Natural killer cell (primary cell): ENCODE data around the gene SPRED2. TPM values are rescaled to one million over a fixed set of nuclear protein-coding genes. Genes with fewer than 3 reads are reported as not detected.

Experiments
- ATAC-seq, 3 donors: fragments of 150-1000 bp in 2 of 3; fragments of 200-7000 bp in 1 of 3; cut with Tn5 transposase; 1 replicate in 1 of 3; 2 replicates in 2 of 3; pipeline ENCODE4 v1.10.0; 2021; ENCODE audit warnings: mild to moderate bottlenecking in 2 of 3, moderate library complexity in 2 of 3
- DNase-seq, 2 donors: peaks; one replicate each; pipeline versions ENCODE4 v3.0.0 to v3.0.0-alpha.2; 2013 to 2021; ENCODE audit warnings: mixed read lengths in 1 of 2
- H3K27ac ChIP-seq: one replicate; pipeline ENCODE4 v1.5.1; 2013; ENCODE audit warnings: mild to moderate bottlenecking, low read length
- H3K27me3 ChIP-seq: one replicate; pipeline ENCODE4 v1.6.1; 2013; ENCODE audit warnings: low read length; ENCODE audit not compliant: control insufficient read depth, insufficient read depth
- H3K36me3 ChIP-seq: one replicate; pipeline ENCODE4 v1.6.1; 2013; ENCODE audit warnings: low read length; ENCODE audit not compliant: control insufficient read depth, insufficient read depth
- H3K4me1 ChIP-seq: one replicate; pipeline ENCODE4 v1.6.1; 2013; ENCODE audit warnings: low read length; ENCODE audit not compliant: control insufficient read depth, insufficient read depth
- H3K4me3 ChIP-seq: one replicate; pipeline ENCODE4 v1.5.1; 2013; ENCODE audit warnings: low read length
- H3K9me3 ChIP-seq: one replicate; pipeline ENCODE4 v1.6.1; 2013; ENCODE audit warnings: low read length; ENCODE audit not compliant: control insufficient read depth, insufficient read depth
- H3K27ac Mint-ChIP-seq, 2 donors: one replicate each; pipeline ENCODE4 v1.8.0; 2022; ENCODE audit warnings: mild to moderate bottlenecking in 2 of 2, mixed read lengths in 2 of 2, moderate library complexity in 1 of 2
- H3K27me3 Mint-ChIP-seq, 2 donors: one replicate each; pipeline ENCODE4 v1.8.0; 2022; ENCODE audit warnings: low read depth in 2 of 2, mixed read lengths in 2 of 2
- H3K36me3 Mint-ChIP-seq: one replicate; pipeline ENCODE4 v1.8.0; 2022; ENCODE audit warnings: mixed read lengths
- H3K4me1 Mint-ChIP-seq, 2 donors: one replicate each; pipeline ENCODE4 v1.8.0; 2022; ENCODE audit warnings: mixed read lengths in 2 of 2
- H3K4me3 Mint-ChIP-seq: one replicate; pipeline ENCODE4 v1.8.0; 2022; ENCODE audit warnings: mild to moderate bottlenecking, moderate library complexity, mixed read lengths
- H3K9me3 Mint-ChIP-seq, 2 donors: one replicate each; pipeline ENCODE4 v1.8.0; 2022; ENCODE audit warnings: mixed read lengths in 2 of 2
- whole genome bisulfite sequencing: methylation state at CpG from one replicate; pipeline ENCODE4 v1.1.7; 2013; ENCODE audit warnings: missing lambda C conversion rate; ENCODE audit not compliant: insufficient coverage; 5-methylcytosine and 5-hydroxymethylcytosine counted together
- intact Hi-C: fragments of 100-400 bp; cut with micrococcal nuclease; formaldehyde crosslinking; loops from one replicate; pipeline ENCODE4 v1.14.2; 2022
- total RNA-seq, 4 donors: library from RNA; stranded (reverse); fragments of 120-200 nt in 1 of 4; gene quantifications; one replicate each; pipeline versions ENCODE4 v1.2.3 to v1.2.4, GENCODE V29; 2013 to 2022
- TF ChIP-seq, protein P1 (sequence below): fragments of 200-600 bp; IDR thresholded peaks from one replicate; pipeline ENCODE4 v1.8.0; 2022; ENCODE audit warnings: antibody characterized with exemption

Gene SPRED2
- total RNA-seq, 3 donors from 2014 or later (not counting 1 experiment from before 2014, with no cell fraction given): 3.8 to 8.6 (median 8.3) TPM

DNA sequence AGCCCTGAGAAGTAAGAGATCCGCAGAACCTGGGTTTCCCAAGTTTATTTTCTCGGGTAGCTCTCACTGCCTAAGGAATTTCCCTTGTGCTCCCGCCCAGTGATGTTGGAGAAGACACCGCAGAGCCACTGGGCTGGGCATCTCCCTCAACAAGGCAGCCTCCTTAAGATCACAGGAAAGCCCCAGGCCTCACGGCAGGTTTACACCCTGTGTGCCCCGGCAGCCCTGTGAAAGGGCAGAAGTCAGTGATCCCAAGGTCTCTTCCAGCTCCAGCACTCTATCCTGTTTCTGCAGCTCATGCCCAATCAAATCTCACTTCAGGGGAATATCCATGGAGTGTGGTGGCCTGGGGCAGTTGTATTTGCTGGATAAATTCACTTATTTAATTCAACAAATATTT is 138.3 kb downstream of the SPRED2 start:
- H3K27ac ChIP-seq: no peak overlapping the region
- H3K36me3 ChIP-seq: no peaks in the 10 kb centered on the region
- intact Hi-C loops: no loop called here
- H3K9me3 Mint-ChIP-seq: no peaks in the 10 kb centered on the region
- TF ChIP-seq, protein P1, sequence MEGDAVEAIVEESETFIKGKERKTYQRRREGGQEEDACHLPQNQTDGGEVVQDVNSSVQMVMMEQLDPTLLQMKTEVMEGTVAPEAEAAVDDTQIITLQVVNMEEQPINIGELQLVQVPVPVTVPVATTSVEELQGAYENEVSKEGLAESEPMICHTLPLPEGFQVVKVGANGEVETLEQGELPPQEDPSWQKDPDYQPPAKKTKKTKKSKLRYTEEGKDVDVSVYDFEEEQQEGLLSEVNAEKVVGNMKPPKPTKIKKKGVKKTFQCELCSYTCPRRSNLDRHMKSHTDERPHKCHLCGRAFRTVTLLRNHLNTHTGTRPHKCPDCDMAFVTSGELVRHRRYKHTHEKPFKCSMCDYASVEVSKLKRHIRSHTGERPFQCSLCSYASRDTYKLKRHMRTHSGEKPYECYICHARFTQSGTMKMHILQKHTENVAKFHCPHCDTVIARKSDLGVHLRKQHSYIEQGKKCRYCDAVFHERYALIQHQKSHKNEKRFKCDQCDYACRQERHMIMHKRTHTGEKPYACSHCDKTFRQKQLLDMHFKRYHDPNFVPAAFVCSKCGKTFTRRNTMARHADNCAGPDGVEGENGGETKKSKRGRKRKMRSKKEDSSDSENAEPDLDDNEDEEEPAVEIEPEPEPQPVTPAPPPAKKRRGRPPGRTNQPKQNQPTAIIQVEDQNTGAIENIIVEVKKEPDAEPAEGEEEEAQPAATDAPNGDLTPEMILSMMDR: no peak
- H3K27ac Mint-ChIP-seq: no peak overlapping the region
- peaks cover 7 to 14% of the 10 kb centered on the region in 2 donors for H3K4me1 Mint-ChIP-seq
- no peak for DNase-seq
- peaks cover 32 to 36% of the 10 kb centered on the region in 2 donors for H3K27me3 Mint-ChIP-seq
- no peak for ATAC-seq
- peaks cover 13% of the 10 kb centered on the region for H3K27me3 ChIP-seq
- no peaks in the 10 kb centered on the region for H3K36me3 Mint-ChIP-seq
- no peak overlapping the region for H3K4me3 Mint-ChIP-seq
- 90% methylated on average over 6 of the region's 6 CpGs for WGBS
- peaks cover 5% of the 10 kb centered on the region for H3K4me1 ChIP-seq
- H3K4me3 ChIP-seq: no peak overlapping the region
- H3K9me3 ChIP-seq: no peaks in the 10 kb centered on the region

GRCh38 chr2:65293376-65293775 is 139.0 kb downstream of the SPRED2 start:
- Histone ChIP-seq H3K9me3 (no peaks in the 10 kb centered on the region), H3K4me1 (no peaks in the 10 kb centered on the region), H3K27me3 (peaks cover 12% of the 10 kb centered on the region), H3K36me3 (no peaks in the 10 kb centered on the region), H3K27ac (no peak overlapping the region), H3K4me3 (no peak overlapping the region)
- H3K4me1 Mint-ChIP-seq: peaks cover 5 to 13% of the 10 kb centered on the region in 2 donors
- no peak overlapping the region for H3K4me3 Mint-ChIP-seq
- no peak for DNase-seq
- WGBS: 98% methylated on average over 5 of the region's 5 CpGs
- peaks cover 32 to 35% of the 10 kb centered on the region in 2 donors for H3K27me3 Mint-ChIP-seq
- ATAC-seq: no peak
- TF ChIP-seq, protein P1: no peak
- intact Hi-C loops: no loop called here
- H3K9me3 Mint-ChIP-seq: no peaks in the 10 kb centered on the region
- H3K36me3 Mint-ChIP-seq: no peaks in the 10 kb centered on the region
- no peak overlapping the region for H3K27ac Mint-ChIP-seq

- no peak overlapping the region for H3K27ac ChIP-seq
- H3K9me3 ChIP-seq: no peaks in the 10 kb centered on the region
- Mint-ChIP-seq H3K36me3 (no peaks in the 10 kb centered on the region), H3K9me3 (no peaks in the 10 kb centered on the region), H3K27ac (no peak overlapping the region), H3K4me1 (peaks cover 5 to 8% of the 10 kb centered on the region in 2 donors), H3K4me3 (no peak overlapping the region), H3K27me3 (peaks cover 25 to 27% of the 10 kb centered on the region in 2 donors)
- intact Hi-C loops: no loop called here
- peaks cover 4% of the 10 kb centered on the region for H3K27me3 ChIP-seq
- TF ChIP-seq, protein P1: no peak
- H3K36me3 ChIP-seq: no peaks in the 10 kb centered on the region
- DNase-seq (no peak), ATAC-seq (no peak)
- no peaks in the 10 kb centered on the region for H3K4me1 ChIP-seq
- no peak overlapping the region for H3K4me3 ChIP-seq
- WGBS: 94% methylated on average over 21 of the region's 21 CpGs
Measured at GRCh38 chr2:65292461-65293011, 139.9 kb downstream of the SPRED2 start.

DNA sequence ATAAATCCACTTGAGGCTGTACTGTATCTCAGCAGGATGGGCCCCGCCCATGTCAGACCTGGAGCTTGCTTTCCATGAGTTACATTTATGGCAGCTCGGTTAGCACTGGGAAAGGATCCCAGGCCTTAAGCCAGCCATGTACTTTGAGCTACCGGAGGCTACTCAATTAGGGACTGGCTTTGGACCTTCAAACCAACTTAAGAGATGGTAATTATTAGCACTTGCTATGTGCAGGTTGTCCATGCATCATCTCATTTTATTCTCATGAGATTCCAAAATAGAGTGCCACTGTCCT is 140.3 kb downstream of the SPRED2 start:
- intact Hi-C loops: no loop called here
- ATAC-seq (no peak), DNase-seq (no peak)
- H3K36me3 ChIP-seq: no peaks in the 10 kb centered on the region
- H3K36me3 Mint-ChIP-seq: no peaks in the 10 kb centered on the region
- H3K27ac ChIP-seq: no peak overlapping the region
- H3K4me3 ChIP-seq: no peak overlapping the region
- TF ChIP-seq, protein P1: no peak
- H3K4me1 ChIP-seq: no peaks in the 10 kb centered on the region
- H3K27me3 ChIP-seq: peaks cover 2% of the 10 kb centered on the region
- no peaks in the 10 kb centered on the region for H3K9me3 ChIP-seq
- H3K4me3 Mint-ChIP-seq: no peak overlapping the region
- peaks cover 24% of the 10 kb centered on the region in 2 donors for H3K27me3 Mint-ChIP-seq
- 92% methylated on average over 3 of the region's 3 CpGs for WGBS
- H3K9me3 Mint-ChIP-seq: no peaks in the 10 kb centered on the region
- no peak overlapping the region for H3K27ac Mint-ChIP-seq
- peaks cover 5 to 8% of the 10 kb centered on the region in 2 donors for H3K4me1 Mint-ChIP-seq
